ENCODE measurements around the gene PUS10.

- TF ChIP-seq BHLHE40 (IDR thresholded peaks at IDR 0.05; ENCODE audit: borderline replicate concordance) (no peak), ELF4 (IDR thresholded peaks at IDR 0.05) (no peak), SUZ12 (IDR thresholded peaks at IDR 0.05) (no peak), TARDBP (IDR thresholded peaks at IDR 0.05) (no peak), SP1 (IDR thresholded peaks at IDR 0.05) (no peak), FOXM1 (IDR thresholded peaks at IDR 0.05; ENCODE audit: borderline replicate concordance) (no peak), ZNF384 (IDR thresholded peaks at IDR 0.05) (no peak), L3MBTL2 (conservative IDR thresholded peaks at IDR 0.05) (no peak), ARNT (IDR thresholded peaks at IDR 0.05) (no peak), CTBP1 (IDR thresholded peaks at IDR 0.05; ENCODE audit: borderline replicate concordance) (no peak), HDGF (IDR thresholded peaks at IDR 0.05; ENCODE audit: borderline replicate concordance) (no peak), FOXK2 (IDR thresholded peaks at IDR 0.05) (no peak)
These were observed 6.4 kb downstream of the PUS10 start for GRCh38 chr2:61011678-61012077.

Measured in HEK293T (cell line).